ENCODE data around the gene TEX264. TPM values are rescaled to one million over a fixed set of nuclear protein-coding genes. Genes with fewer than 3 reads are reported as not detected.
"Not testable (repeated sequence)": the region's sequence is repeated elsewhere in the genome, so short reads cannot be mapped to it uniquely, and the experiment has no call there.

The TEX264 gene
- total RNA-seq, 1 donor from 2014 or later, result 17.1 TPM

DNA sequence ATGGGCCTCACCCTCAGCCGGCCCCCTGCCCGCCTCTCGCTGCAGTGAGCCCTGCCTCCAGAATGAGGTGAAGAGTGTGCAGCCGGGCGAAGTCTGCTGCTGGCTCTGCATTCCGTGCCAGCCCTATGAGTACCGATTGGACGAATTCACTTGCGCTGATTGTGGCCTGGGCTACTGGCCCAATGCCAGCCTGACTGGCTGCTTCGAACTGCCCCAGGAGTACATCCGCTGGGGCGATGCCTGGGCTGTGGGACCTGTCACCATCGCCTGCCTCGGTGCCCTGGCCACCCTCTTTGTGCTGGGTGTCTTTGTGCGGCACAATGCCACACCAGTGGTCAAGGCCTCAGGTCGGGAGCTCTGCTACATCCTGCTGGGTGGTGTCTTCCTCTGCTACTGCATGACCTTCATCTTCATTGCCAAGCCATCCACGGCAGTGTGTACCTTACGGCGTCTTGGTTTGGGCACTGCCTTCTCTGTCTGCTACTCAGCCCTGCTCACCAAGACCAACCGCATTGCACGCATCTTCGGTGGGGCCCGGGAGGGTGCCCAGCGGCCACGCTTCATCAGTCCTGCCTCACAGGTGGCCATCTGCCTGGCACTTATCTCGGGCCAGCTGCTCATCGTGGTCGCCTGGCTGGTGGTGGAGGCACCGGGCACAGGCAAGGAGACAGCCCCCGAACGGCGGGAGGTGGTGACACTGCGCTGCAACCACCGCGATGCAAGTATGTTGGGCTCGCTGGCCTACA, 44.4 kb downstream of the TEX264 start:
- DNase-seq (ENCODE audit: low spot score), result no peak

DNA sequence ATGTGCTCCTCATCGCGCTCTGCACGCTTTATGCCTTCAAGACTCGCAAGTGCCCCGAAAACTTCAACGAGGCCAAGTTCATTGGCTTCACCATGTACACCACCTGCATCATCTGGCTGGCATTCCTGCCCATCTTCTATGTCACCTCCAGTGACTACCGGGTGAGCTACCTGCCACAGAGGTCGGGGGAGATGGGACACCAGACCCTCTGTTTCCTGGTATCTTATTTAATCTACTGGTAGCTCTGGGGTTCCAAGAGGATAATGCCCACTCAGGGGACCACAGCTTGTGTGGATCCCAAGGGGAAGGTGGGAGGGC, 44.9 kb downstream of the TEX264 start:
- no peak for DNase-seq (ENCODE audit: low spot score)

DNA sequence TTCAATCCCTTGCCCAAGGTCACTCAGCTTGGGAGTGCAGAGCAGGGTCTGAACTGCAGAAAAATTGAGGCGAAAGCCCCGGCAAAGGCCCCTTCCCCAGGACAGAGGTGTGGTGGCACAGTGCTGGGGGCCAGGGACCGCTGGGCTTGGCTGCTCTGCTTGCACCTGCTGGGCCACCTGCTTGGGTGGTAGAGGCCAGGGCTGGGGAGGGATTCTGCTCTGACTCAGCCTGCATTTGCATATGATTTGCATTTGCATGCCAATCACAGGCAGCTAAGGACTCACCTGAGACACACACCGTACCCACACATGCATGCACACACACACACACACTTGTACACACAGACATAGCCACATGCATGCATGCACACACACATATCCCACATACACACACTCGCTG, 45.8 kb downstream of the TEX264 start:
- no peak for DNase-seq (ENCODE audit: low spot score)

- no peak for DNase-seq (ENCODE audit: low spot score)
These were observed 46.4 kb downstream of the TEX264 start for GRCh38 chr3:51717446-51717845.

DNA sequence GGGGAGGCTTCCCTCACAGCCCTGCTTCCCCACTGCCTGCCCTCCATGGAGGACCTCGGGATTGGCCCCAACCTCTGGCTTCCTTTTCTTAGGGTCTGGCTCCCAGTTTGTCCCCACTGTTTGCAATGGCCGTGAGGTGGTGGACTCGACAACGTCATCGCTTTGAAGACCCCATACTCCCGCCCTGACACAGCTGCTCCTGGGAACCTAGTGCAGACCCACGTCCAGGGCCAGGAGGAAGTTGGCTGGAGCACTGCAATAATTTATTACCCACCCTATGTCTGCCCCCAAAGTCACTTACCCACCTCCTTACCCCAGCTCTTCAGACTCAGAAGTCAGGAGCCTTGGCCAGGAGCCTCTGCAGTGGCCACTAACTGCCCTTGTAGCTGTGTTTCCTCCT, 46.9 kb downstream of the TEX264 start:
- no peak for DNase-seq (ENCODE audit: low spot score)

DNA sequence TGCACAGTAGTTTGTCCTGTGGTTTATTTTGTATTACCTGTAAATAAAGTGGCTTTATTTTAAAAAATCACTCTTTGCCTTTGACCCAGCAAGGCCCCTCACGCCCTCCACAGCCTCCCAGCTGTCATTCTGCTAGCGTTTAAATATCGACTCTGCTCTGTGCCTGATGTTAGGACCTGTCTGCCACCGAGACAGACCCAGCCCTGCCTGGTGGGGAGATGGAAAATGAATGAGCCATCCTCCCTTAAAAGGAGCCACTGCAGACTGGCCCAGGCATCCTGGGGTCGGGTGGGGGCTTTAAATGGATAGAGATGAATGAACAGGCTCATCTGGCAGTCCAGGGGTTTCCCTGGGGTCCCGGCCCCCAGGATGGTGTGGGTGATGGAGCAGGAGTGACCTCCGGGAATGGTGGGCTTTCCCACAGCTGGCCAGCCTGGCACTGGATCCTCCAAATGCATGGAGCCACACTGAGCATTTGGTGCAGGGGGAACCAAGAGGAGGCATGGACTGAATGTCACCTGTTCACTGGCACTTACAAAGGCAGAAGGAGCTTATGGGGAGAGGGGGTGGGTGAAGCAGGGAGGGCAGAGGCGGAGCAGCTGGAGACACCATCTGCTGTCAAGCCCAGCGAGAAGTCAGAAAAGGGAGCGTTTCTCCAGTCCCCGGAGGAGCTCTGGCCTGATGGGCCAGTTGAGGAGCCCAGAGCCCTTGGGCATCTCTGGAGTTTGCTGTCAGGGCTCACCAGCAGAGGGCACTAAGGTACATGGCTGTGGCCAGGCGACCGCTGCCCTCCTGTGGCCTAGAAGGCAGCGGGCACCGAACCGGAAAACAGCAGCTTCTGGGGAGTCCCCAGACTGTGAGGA, 47.7 kb downstream of the TEX264 start:
- no peak for DNase-seq (ENCODE audit: low spot score)

DNA sequence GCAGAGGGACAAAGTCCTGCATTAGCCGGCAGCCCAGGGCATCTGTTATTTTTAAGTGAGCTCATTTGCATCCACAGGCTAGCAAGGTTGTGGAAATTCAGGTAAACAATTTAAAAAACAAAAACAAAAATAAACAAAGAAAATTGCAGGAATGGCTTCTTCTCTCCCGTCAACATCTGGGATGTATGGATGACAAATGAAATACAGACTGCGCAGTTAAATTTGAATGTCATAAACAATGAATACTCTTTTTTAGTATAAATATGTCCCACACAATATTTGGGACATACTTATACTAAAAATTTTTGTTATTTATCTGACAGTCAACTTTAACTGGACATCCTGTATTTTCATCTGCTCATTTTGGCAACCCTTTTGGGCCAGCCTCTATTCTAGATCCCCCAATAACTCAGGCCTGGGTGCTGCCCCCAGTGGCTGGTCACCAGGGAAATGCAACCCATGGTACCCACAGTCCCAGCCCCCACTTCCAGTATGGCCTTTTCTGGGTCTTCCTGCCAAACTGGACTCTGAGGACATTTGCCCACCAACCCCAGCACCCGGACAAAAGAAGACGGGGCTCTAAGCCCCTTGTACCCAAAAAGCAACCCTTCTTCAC, 48.5 kb downstream of the TEX264 start:
- DNase-seq (ENCODE audit: low spot score), result no peak

- DNase-seq (ENCODE audit: low spot score), result no peak
These were observed 49.4 kb downstream of the TEX264 start for GRCh38 chr3:51720292-51721061.

DNA sequence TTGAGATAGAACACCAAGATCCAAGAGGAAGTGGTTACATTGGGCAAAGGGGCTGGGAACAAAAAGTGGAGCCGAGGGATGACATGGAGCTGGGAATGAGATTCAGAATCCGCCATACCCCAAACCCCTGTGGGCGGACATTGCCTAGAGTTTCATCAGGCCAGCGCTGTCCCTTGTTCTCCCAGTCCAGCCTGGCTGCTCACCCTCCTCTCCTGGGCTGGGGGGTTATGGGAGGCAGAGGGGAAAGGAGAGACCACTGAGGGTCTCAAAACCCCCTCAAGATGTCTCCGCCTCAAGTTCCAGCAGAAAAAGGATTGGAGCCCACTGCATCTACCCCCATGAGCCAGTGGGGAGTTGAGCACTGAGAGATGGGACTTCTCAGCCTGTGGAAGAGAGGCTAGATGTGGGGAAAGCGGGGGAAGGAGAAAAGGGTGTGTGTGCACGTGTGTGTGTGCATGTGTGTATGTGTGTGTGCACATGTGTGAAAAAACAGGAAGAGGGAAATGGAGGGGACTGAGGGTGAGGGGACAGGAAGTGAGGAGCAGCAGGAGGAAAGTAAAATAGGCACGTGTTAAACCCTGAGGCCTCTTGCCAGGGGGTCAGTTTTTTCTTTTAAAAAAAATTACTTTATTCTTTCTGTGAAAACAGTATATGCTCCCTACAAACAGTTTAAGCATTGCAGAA, 50.2 kb downstream of the TEX264 start:
- no peak for DNase-seq (ENCODE audit: low spot score)

DNA sequence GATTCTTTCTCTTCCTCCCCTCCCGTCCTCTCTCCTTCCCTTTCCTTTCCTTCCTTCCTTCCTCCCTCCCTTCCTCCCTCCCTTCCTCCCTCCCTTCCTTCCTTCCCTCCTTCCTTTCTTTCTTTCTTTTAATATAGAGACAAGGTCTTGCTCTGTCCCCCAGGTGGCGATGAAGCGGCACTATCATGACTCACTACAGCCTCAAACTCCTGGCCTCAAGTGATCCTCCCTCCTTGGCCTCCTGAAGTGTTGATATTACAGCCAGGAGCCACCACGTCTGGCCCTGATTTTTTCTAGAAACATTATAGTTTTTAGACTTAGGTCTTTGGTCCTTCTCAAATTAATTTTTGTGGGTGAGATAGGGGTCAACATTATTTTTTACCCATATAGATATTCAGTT, 51.3 kb downstream of the TEX264 start:
- DNase-seq (ENCODE audit: low spot score), result no peak

DNA sequence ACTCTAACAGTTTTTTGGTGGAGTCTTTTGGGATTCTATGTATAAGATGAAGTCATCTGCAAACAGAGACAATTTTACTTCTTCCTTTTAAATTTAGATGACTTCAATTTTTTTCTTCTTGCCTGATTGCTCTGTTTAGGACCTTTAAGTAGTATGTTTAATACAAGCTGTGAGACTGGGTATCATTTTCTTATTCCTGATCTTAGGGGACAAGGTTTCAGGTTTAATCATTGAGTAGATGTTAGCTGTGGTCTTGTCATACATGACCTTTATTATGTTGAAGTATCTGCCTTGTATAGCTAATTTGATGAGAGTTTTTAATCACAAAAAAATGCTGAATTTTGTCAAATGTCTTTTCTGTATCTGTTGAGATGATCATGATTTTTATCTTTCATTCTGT, 56.4 kb downstream of the TEX264 start:
- no peak for DNase-seq (ENCODE audit: low spot score)

- DNase-seq (ENCODE audit: low spot score), result no peak
These were observed 58.1 kb downstream of the TEX264 start for GRCh38 chr3:51729042-51729633.

- DNase-seq (ENCODE audit: low spot score), result no peak
These were observed 63.0 kb downstream of the TEX264 start for GRCh38 chr3:51733859-51734571.

- DNase-seq (ENCODE audit: low spot score), result no peak
These were observed 63.5 kb downstream of the TEX264 start for GRCh38 chr3:51734572-51734907.

GRCh38 chr3:51735039-51735438, 64.0 kb downstream of the TEX264 start:
- DNase-seq (ENCODE audit: low spot score), result no peak

DNA sequence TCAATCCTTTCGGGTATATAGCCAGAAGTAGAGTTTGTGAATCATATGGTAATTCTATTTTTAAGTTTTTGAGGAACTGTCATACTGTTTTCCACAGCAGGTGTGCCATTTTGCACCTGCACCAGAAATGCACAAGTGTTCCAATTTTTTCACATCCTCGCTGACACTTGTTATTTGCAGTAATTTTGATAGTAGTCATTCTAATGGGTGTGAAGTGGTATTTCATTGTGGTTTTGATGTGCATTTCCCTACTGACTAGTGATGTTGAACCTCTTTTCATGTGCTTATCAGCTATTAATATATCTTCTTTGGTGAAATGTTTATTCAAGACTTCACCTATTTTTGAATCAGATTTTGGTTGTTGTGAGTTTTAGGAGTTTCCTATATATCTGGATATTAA, 64.9 kb downstream of the TEX264 start:
- no peak for DNase-seq (ENCODE audit: low spot score)

GRCh38 chr3:51739110-51739509, 68.1 kb downstream of the TEX264 start:
- no peak for DNase-seq (ENCODE audit: low spot score)

GRCh38 chr3:51742320-51742719, 71.3 kb downstream of the TEX264 start:
- not testable (repeated sequence) for DNase-seq (ENCODE audit: low spot score)

GRCh38 chr3:51742978-51743377, 71.9 kb downstream of the TEX264 start:
- not testable (repeated sequence) for DNase-seq (ENCODE audit: low spot score)

- no peak for DNase-seq (ENCODE audit: low spot score)
These were observed 76.8 kb downstream of the TEX264 start for GRCh38 chr3:51747840-51748239.

Measured in umbilical cord (tissue), 2 donors.